ELR (cell line): Measurements from ENCODE around the gene DDX56.

Experiments
- DNase-seq: peaks from one replicate; pipeline ENCODE4 v3.0.0-alpha.2; 2015; ENCODE audit warnings: low read depth

DDX56 gene, protein sequence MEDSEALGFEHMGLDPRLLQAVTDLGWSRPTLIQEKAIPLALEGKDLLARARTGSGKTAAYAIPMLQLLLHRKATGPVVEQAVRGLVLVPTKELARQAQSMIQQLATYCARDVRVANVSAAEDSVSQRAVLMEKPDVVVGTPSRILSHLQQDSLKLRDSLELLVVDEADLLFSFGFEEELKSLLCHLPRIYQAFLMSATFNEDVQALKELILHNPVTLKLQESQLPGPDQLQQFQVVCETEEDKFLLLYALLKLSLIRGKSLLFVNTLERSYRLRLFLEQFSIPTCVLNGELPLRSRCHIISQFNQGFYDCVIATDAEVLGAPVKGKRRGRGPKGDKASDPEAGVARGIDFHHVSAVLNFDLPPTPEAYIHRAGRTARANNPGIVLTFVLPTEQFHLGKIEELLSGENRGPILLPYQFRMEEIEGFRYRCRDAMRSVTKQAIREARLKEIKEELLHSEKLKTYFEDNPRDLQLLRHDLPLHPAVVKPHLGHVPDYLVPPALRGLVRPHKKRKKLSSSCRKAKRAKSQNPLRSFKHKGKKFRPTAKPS

DNA sequence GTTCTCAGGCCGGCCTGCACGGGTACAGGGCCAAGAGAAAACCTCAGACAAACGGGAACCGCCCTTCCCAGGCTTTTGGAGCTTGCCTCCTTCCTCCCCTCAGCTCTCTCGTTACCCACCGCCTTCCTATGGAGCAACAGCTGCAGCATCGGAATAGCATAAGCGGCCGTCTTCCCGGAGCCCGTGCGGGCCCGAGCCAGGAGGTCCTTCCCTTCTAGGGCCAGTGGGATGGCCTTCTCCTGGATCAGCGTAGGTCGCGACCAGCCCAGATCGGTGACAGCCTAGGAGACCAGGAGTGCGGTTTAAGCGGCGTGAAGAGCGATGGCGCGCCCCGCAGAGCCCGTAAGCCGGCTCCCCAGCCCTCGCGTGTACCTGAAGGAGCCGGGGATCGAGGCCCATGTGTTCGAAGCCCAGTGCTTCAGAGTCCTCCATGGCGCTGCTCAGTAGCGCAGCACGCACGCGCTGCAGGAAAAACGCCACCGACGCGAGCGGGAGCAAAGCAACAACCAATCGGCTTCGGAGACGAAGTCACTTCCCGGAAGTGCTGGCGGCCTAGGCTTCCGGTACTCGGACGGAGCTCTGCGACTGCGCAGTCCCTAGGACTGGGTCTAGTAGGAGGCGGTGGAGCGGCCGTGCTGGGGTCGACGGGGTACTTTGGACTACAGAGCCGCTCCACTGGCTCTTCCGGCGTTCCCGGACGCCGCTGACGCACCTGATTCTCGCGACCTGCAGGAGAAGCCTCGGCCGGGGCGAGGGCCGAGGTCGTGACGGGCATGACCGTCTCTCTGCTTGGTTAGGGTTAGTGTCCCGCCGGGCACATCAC, at the start of gene DDX56:
Gene DDX56, minus strand, starts transcription at position 445 of the 823 bp plus-strand sequence. Its CDS starts 13 bp downstream, at position 432.
- peak; percentile 97 for DNase-seq

DNA sequence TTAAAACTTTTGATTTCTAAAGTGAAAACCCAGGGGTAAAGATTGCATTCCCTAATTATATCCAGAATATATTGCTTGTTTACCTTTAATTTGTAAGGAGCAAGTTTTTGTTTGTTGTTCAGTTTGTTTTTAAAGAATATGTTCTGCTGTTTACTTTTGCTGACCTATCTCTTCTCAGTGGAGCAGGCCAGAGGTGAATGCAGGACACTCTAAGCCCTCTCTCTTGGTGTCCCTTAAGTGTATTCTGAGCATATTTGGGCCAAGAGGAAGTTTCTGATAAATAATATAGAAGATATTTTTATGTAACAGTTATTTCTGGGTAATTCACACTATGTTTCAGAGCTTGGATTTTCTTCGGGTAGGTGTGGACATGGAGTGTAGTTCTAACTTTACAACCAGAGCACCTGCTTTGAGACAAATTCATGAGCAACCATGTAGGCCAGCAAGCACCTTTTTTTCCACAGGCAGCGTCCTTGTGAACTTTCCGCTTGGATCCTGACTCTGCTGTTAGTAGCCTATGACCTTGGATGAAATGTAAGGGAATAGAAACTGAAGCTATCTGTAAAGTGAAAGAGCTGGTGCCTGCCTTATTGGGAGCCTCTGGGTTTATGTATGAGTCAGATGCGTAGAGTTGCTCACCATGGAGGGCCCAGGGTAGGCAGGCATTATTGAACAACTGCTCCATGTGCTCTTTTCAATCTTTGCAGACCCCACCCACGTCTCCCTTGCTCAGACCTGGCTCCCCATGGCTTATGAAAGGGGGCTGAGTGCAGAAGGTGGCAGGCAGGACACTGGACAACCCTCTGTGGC, 48.8 kb upstream of the DDX56 start:
- DNase-seq = peak; percentile 64

DNA sequence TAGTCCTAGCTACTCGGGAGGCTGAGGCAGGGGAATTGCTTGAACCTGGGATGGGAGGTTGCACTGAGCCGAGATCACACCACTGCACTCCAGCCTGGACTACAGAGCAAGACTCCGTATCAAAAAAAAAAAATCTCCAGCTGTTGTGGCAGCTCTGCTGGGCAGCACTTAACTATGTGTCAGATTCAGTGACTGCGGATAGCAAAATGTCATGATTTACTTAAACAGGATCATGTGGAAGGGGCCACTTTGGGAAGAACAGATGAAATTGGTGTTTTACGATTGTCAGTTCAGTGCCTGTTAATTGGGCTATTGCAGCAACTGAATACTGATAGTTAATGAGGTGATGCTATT, 48.0 kb upstream of the DDX56 start:
- DNase-seq = no peak

DNA sequence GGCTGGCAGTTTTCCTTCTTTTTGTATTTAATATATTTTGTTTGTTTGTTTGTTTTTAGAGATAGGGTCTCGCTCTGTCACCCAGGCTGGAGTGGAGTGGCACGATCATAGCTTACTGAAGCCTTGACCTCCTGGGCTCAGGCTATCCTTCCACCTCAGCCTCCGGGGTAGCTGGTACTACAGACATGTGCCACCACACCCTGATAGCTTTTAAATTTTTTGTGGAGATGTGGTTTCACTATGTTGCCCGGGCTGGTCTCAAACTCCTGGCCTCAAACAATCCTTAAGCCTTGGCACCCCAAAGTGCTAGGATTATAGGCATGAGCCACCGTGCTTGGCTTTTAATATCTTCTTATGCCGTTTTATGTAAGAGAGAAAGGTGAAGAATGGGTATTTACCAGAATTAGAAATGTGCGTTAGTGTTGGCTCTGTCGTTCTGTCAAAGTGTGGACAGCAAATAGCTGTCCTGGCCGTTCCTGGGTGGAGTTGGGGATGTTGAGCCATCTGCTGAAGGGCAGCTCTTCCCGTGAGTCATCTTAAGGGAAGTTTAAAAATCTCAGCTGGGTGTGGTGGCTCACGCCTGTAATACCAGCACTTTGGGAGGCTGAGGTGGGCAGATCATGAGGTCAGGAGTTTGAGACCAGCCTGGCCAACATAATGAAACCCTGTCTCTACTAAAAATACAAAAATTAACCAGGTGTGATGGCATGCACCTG, 47.5 kb upstream of the DDX56 start:
- peak; percentile 88 for DNase-seq

DNA sequence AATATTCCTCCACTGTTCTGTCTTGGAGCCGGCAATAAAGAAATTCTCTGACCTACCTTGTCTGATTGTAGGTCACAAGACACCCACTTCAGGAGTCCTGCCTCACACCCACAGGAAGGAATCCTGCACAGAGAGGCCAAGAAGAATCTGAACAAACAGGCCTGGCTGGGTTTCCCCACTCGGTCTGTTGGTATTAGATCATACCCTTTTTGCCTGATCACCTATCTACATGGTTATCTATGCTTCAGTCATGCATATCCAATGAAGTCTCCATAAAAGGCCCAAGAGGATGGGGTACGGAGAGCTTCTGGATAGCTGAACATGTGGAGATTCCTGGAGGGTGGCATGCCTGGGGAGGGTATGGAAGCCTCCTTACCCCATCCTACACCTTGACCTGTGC, 45.0 kb upstream of the DDX56 start:
- DNase-seq = no peak

DNA sequence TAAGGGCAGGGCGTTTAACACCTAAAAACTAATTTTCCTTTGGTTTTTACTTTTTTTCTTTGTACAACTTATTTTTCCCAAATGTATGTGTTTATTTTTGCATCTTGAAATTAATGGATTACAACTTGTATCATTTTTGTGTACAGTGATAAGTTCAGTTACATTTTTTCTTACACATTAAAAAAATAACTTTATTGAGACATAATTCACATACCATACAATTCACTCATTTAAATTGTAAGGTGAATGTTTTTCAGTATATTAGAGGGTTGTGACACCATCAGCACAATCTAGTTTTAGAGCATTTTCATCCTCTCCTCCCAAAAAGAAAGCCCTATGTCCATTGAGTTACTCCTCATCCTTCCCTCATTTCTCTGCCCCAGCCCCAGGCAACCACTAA, 44.3 kb upstream of the DDX56 start:
- DNase-seq = no peak

DNA sequence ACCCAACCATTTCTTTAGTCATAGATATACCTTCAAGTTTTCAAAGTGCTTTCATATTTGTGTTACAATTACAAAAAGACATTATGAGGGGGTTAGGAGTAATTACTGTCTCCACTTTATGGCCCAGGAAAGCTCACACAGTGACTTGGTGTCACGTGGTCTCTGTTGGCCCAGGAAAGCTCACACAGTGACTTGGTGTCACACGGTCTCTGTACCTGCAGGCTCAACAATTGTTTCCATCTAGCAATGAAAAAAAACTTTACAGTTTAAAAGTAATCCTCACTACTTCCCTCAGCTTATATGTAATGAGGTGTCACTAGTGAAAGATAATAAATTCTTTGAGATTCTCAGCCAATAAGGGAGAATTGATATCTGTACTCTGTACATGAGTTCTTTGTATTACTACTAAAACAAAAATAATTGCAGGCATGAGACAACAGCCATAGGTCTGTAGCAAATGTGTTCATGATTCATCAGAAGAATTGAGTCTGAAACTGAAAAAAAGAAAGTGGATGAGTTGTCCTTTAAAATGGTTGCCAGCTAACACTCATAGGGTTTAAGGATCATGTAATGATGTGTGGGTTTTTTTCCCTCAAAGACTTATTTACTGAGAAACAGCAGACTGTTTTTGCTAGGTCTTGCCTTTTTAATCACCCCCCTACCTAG, 43.6 kb upstream of the DDX56 start:
- DNase-seq = peak; percentile 85

DNA sequence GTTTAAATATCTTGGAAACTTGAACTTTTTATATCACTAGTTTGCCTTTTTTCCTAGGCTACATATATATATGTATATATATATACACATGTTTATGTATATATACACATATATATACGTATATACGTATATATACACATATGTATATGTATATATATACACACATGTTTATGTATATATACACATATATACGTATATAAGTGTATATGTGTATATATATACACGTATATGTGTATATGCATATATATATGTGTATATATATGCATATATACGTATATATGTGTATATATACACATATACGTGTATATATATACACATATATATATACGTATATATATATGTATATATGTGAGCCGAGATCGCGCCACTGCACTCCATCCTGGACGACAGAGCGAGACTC, 42.8 kb upstream of the DDX56 start:
- no peak for DNase-seq

DNA sequence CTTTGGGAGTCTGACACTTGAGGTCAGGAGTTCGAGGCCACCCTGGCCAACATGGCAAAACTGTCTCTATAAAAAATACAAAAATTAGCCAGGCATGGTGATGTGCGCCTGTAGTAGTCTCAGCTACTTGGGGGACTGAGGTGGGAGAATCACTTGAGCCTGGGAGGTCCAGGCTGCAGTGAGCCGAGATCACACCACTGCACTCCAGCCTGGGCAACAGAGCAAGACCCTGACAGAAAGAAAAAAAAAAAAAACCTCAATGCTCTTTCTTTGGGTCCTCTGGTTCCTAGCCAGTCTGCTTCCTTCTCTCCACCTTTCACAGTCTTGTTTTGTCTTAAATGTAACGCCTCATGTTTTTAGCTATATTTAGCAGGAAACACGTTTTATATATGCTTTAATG, 42.1 kb upstream of the DDX56 start:
- no peak for DNase-seq

DNA sequence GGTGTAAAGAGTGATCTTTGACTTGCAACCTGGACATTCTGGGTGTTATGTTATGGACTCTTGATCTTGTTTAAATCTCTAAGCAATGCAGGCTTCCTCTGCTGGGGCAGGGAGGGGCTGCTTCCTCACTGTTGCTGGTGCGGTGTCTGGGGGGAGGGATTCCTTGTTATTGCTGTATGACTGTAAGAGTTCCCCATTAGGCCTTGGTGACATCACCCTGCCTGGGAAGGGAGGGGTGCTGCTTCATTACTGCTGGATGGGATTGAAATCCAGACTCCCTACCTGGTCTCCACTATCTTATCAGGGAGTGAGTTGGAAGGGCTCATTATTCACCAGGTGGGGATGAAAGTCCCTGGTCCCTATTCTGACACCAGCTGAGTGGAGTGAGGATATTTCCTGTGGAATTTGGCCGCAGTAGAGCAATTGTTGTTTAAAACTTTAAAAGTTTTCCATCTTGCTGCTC, 41.5 kb upstream of the DDX56 start:
- DNase-seq = no peak

DNA sequence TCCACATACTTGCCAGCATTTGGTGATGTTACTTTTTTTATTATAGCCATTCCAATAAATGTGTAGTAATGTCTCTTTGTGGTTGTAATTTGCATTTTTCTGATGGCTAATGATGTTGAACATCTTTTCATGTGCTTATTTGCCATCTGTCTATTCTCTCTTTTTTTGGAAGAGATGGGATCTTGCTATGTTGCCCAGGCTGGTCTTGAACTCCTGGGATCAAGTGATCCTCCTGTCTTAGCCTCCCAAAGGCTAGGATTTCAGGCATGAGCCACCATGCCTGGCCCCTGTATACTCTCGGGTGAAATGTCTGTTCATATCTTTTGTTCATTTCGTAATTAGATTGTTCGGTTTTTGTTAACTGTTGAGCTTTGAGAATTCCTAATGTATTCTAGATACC, 36.1 kb upstream of the DDX56 start:
- no peak for DNase-seq

DNA sequence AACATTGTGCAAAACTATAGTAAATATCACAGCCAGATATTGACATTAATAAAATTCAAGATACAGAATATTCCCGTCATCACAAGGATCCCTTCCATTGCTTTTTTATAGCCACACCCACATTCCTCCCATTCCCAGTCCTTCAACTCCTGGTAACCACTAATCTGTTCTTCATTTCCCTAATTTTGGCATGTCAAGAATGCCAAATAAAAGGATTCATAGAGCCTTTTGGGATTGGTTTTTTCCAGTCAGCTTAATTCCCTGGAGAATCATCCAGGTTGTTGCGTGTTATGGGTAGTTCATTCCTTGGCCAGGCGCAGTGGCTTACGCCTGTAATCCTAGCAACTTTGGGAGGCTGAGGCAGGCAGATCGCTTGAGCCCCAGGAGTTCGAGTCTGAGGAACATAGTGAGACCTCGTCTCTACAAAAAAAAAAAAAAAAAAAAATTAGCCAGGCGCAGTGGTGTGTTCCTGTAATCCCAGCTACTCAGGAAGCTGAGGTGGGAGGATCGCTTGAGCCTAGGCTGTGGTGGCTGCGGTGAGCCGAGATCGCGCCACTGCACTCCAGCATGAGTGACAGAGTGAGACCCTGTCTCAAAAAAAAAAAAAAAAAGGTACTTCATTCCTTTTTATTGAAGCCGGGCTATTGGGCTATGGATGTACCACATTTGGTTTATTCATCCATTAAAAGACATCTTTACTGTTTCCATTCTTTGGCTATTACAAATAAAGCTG, 35.4 kb upstream of the DDX56 start:
- DNase-seq = no peak

DNA sequence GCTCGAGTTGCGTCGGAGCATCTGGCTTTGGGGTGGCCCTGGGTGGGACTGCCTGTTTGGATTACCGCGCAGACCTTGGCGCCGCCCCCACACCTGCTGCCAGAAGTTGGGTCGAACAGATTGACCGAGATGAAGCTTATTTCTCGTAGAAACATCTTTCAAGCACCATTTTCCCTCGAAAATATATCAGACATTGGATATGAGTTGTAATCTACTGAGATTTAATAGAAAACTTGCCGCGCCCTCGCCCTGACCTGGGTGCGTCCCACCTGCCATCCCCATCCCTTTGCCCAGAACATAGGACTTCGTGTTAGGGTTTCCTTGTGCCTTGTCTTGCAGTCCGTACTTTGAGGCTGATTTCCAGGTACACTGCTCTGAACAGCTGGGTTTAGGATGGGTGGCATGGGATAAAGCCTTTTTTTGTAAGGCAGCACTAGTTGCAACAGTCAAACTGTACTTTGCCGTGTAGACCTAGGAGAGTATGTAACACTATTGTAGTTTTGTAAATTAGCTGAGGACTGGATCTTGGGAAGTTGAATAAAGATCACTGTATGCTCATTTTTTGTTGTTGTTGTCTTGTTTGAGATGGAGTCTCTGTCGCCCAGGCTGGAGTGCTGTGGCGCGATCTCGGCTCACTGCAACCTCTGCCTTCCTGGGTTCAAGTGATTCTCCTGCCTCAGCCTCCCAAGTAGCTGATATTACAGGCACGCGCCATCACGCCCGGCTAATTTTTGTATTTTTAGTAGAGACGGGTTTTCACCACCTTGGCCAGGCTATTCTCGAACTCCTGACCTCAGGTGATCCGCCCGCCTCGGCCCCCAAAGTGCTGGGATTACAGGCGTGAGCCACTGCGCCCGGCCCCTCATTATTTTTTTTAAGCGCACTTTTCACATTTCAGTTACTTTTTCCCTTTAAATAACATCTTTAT, 33.7 kb upstream of the DDX56 start:
- no peak for DNase-seq

DNA sequence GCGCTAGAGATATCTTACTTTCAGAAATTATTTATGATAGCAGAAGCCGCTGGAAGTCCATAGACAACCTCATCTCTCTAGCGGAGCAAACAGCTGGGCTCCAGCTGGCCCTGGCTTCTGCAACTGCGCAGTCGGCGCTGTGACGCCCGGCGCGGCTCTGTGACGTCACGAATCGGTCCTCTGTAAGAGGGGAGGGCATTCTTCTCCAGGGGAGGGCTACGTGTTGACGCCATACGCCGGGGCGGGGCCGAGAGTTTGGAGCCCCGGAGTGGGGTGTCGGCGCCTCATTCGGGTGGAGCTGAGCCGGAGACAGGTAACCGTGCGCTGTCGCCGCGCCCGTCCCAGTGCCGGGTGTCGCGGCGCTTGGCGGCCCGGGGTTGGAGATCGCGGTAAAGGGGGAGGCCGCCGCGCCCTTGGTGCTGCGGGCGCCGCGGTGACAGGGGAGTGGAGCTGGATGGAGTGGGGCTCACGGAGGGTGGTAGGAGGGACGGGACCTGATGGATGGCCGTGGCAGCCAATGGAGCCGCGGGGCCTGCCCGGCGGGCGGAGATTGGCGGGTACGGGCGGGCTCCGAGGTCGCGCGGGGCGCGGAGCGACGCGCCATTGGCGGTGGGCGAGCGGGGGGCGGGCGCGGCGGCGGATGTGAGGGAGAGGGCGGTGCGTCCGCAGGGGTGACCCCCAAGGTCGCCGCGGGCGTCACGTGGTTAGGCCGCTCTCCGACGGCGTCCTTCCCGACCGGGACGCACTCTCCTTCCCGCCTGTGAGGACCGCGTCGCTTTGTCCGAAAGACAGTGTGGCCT, 32.8 kb upstream of the DDX56 start, which contains the start of gene OGDH:
Gene OGDH, plus strand, starts transcription at position 287 of the 800 bp plus-strand sequence. CDS start 17,717 bp downstream, outside the sequence.
- DNase-seq = peak; percentile 100

DNA sequence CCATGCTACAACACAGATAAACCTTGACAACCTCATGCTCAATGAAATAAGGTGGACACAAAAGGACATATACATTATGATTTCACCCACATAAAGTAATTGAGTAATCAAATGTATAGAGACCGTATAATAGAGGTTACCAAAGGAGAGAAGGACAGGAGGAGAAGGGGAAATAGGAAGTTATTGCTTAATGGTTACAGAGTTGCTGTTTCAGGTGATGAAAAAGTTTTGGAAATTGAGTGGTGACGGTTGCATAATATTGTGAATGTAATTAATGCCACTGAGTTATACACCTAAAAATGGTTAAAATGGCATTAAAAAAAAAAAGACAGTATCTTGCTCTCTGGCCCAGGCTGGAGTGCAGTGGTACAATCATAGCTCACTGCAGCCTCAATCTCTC, 31.2 kb upstream of the DDX56 start:
- DNase-seq = no peak

DNA sequence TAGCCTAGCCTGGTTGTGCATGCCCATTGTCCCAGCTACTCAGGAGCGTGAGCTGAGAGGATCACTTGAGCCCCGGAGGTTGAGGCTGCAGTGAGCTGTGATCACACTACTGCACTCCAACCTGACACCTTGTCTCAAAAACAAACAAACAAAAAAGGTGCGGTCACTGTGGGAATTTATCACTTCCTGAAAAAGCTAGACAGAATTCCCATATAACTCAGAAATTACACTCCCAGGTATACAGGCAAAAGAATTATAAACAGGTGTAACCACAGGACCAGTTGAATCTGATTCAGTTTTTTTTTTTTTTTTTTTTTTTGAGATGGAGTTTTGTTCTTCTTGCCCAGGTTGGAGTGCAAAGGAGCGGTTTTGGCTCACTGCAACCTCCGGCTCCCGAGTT, 29.5 kb upstream of the DDX56 start:
- DNase-seq = no peak

DNA sequence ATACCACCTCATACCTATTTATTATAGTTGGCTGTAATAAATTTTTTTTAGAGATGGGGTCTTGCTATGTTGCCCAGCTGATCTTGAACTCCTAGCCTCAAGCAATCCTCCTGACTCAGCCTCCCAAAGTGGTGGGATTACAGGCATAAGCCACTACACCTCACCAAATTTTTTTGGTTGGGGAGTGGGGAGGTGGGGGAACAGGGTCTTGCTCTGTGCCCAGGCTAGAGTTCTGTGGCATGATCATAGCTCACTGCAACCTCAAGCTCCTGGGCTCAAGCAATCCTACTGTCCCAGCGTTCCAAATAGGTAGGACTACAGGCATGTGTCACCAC, 28.8 kb upstream of the DDX56 start:
- no peak for DNase-seq

DNA sequence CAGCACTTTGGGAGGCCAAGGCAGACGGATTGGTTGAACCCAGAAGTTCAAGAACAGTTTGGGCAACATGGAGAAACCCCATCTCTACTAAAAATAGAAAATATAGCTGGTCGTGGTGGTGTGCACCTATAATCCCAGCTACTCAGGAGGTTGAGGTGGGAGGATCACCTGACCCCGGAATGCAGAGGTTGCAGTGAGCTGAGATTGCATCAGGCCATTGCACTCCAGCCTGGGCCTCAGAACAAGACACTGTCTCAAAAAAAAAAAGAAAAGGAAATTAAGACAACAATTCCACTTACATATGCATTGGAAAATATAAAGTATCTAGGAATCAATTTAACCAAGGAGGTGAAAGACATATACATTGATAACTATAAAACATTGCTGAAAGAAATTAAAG, 25.5 kb upstream of the DDX56 start:
- DNase-seq = no peak
